DLD1 (cell line): Measurements from ENCODE around the gene SLC35D1.

Experiments
- in situ Hi-C: cut with HindIII; loops from 2 replicates; pipeline ENCODE4 v1.10.0; 2017; ENCODE audit warnings: low sequenced_read_pairs

Gene SLC35D1

GRCh38 chr1:67044631-67045270 is 9.2 kb downstream of the SLC35D1 start:
- in situ Hi-C loops: no loop called here

GRCh38 chr1:67043366-67043765 is 10.6 kb downstream of the SLC35D1 start:
- in situ Hi-C loops: no loop called here

GRCh38 chr1:67041841-67042503 is 12.0 kb downstream of the SLC35D1 start:
- in situ Hi-C loops: no loop called here

- in situ Hi-C loops: no loop called here
Observed at GRCh38 chr1:67040405-67040804, 13.5 kb downstream of the SLC35D1 start.

GRCh38 chr1:67031859-67032247 is 22.1 kb downstream of the SLC35D1 start:
- in situ Hi-C loops: no loop called here

- in situ Hi-C loops: no loop called here
Observed at GRCh38 chr1:67031121-67031858, 22.7 kb downstream of the SLC35D1 start.

- in situ Hi-C loops: no loop called here
Observed at GRCh38 chr1:67029472-67029871, 24.5 kb downstream of the SLC35D1 start.

GRCh38 chr1:67020765-67021164 is 33.2 kb downstream of the SLC35D1 start:
- in situ Hi-C loops: no loop called here

GRCh38 chr1:67020304-67020703 is 33.6 kb downstream of the SLC35D1 start:
- in situ Hi-C loops: no loop called here

GRCh38 chr1:67019600-67020136 is 34.3 kb downstream of the SLC35D1 start:
- in situ Hi-C loops: no loop called here

GRCh38 chr1:67019121-67019520 is 34.8 kb downstream of the SLC35D1 start:
- in situ Hi-C loops: no loop called here

GRCh38 chr1:67018574-67018973 is 35.4 kb downstream of the SLC35D1 start:
- in situ Hi-C loops: no loop called here

- in situ Hi-C loops: no loop called here
Observed at GRCh38 chr1:67013573-67013972, 40.4 kb downstream of the SLC35D1 start.

GRCh38 chr1:67009792-67010191 is 44.2 kb downstream of the SLC35D1 start:
- in situ Hi-C loops: no loop called here

- in situ Hi-C loops: no loop called here
Observed at GRCh38 chr1:67005068-67005467, 48.9 kb downstream of the SLC35D1 start.

- in situ Hi-C loops: no loop called here
Observed at GRCh38 chr1:67004176-67004575, 49.8 kb downstream of the SLC35D1 start.

GRCh38 chr1:67001682-67002425 is 52.1 kb downstream of the SLC35D1 start:
- in situ Hi-C loops: no loop called here

- in situ Hi-C loops: loop anchor here (25.0 kb wide), 1 partner anchor 213 kb away; no protein-coding TSS in a partner anchor
Observed at GRCh38 chr1:66999640-67000400, 54.1 kb downstream of the SLC35D1 start.

- in situ Hi-C loops: loop anchor here (25.0 kb wide), 1 partner anchor 212 kb away; no protein-coding TSS in a partner anchor
Observed at GRCh38 chr1:66998972-66999371, 55.0 kb downstream of the SLC35D1 start.
